GM11168 (cell line): ENCODE data around the gene UPF2.
"Not testable (repeated sequence)": the region's sequence is repeated elsewhere in the genome, so short reads cannot be mapped to it uniquely, and the experiment has no call there.

ENCODE experiments used
- in situ Hi-C: fragments of 300-500 bp; cut with MboI; formaldehyde crosslinking; loops from one replicate; pipeline ENCODE4 v1.12.0; 2022; ENCODE audit warnings: low sequenced_read_pairs; ENCODE audit not compliant: unreplicated experiment

UPF2 gene

GRCh38 chr10:11972523-11972922 is 70.1 kb downstream of the UPF2 start:
- in situ Hi-C loops = not testable (repeated sequence)

GRCh38 chr10:11962176-11962575 is 80.4 kb downstream of the UPF2 start:
- in situ Hi-C loops = no loop called here

- in situ Hi-C loops = no loop called here
Observed at GRCh38 chr10:11961771-11962170, 80.8 kb downstream of the UPF2 start.

GRCh38 chr10:11959966-11960365 is 82.6 kb downstream of the UPF2 start:
- in situ Hi-C loops = no loop called here

GRCh38 chr10:11958956-11959355 is 83.7 kb downstream of the UPF2 start:
- in situ Hi-C loops = no loop called here

GRCh38 chr10:11951695-11952094 is 90.9 kb downstream of the UPF2 start:
- in situ Hi-C loops = no loop called here

- in situ Hi-C loops = no loop called here
Observed at GRCh38 chr10:11950325-11951018, 92.1 kb downstream of the UPF2 start.

GRCh38 chr10:11949152-11949551 is 93.5 kb downstream of the UPF2 start:
- in situ Hi-C loops = no loop called here

- in situ Hi-C loops = no loop called here
Observed at GRCh38 chr10:11946652-11947051, 96.0 kb downstream of the UPF2 start.

- in situ Hi-C loops = no loop called here
Observed at GRCh38 chr10:11936389-11937152, 106.0 kb downstream of the UPF2 start.

GRCh38 chr10:11934262-11934661 is 108.3 kb downstream of the UPF2 start:
- in situ Hi-C loops = no loop called here

- in situ Hi-C loops = no loop called here
Observed at GRCh38 chr10:11933577-11934223, 108.9 kb downstream of the UPF2 start.

GRCh38 chr10:11931038-11931437 is 111.6 kb downstream of the UPF2 start:
- in situ Hi-C loops = no loop called here

- in situ Hi-C loops = no loop called here
Observed at GRCh38 chr10:11930312-11930978, 112.2 kb downstream of the UPF2 start.

GRCh38 chr10:11927746-11928145 is 114.9 kb downstream of the UPF2 start:
- in situ Hi-C loops = no loop called here

- in situ Hi-C loops = no loop called here
Observed at GRCh38 chr10:11921800-11922392, 120.7 kb downstream of the UPF2 start.

GRCh38 chr10:11919271-11919670 is 123.3 kb downstream of the UPF2 start:
- in situ Hi-C loops = no loop called here

GRCh38 chr10:11918384-11918783 is 124.2 kb downstream of the UPF2 start:
- in situ Hi-C loops = no loop called here

- in situ Hi-C loops = no loop called here
Observed at GRCh38 chr10:11913079-11913641, 129.4 kb downstream of the UPF2 start.

GRCh38 chr10:11910102-11910501 is 132.5 kb downstream of the UPF2 start:
- in situ Hi-C loops = no loop called here
